NCI-H1930 (cell line): Measurements from ENCODE around the gene ATP8B2.
"Not testable (repeated sequence)": the region's sequence is repeated elsewhere in the genome, so short reads cannot be mapped to it uniquely, and the experiment has no call there.

Experiments used
- DNase-seq, 2 experiments: peaks; one replicate each; lab custom pipeline; 2025; lab: John Stamatoyannopoulos, UW

Gene ATP8B2, protein sequence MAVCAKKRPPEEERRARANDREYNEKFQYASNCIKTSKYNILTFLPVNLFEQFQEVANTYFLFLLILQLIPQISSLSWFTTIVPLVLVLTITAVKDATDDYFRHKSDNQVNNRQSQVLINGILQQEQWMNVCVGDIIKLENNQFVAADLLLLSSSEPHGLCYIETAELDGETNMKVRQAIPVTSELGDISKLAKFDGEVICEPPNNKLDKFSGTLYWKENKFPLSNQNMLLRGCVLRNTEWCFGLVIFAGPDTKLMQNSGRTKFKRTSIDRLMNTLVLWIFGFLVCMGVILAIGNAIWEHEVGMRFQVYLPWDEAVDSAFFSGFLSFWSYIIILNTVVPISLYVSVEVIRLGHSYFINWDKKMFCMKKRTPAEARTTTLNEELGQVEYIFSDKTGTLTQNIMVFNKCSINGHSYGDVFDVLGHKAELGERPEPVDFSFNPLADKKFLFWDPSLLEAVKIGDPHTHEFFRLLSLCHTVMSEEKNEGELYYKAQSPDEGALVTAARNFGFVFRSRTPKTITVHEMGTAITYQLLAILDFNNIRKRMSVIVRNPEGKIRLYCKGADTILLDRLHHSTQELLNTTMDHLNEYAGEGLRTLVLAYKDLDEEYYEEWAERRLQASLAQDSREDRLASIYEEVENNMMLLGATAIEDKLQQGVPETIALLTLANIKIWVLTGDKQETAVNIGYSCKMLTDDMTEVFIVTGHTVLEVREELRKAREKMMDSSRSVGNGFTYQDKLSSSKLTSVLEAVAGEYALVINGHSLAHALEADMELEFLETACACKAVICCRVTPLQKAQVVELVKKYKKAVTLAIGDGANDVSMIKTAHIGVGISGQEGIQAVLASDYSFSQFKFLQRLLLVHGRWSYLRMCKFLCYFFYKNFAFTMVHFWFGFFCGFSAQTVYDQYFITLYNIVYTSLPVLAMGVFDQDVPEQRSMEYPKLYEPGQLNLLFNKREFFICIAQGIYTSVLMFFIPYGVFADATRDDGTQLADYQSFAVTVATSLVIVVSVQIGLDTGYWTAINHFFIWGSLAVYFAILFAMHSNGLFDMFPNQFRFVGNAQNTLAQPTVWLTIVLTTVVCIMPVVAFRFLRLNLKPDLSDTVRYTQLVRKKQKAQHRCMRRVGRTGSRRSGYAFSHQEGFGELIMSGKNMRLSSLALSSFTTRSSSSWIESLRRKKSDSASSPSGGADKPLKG

GRCh38 chr1:154324669-154325582, at the start of gene ATP8B2:
Gene ATP8B2 (plus strand): TSS chr1:154325525. CDS start chr1:154328142, 2,617 bp downstream.
- peak; percentile 82 for DNase-seq

DNA sequence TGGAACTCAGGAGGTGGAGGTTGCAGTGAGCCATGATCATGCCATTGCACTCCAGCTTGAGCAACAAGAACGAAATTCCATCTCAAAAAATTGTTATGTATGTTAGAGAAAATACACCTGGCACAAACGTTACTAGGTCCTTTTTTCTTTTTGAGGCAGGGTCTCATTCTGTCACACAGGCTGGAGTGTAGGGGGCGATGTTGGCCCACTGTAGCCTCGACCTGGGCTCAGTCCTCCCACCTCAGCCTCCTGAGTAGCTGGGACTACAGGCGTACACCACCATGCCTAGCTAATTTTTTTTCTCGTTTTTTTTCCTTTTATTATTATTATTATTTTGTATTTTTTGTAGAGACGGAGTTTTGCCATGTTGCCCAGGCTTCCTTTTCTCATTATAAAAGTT, 48.5 kb upstream of the ATP8B2 start:
- DNase-seq: no peak

GRCh38 chr1:154287591-154287990, 37.7 kb upstream of the ATP8B2 start:
- not testable (repeated sequence) for DNase-seq

DNA sequence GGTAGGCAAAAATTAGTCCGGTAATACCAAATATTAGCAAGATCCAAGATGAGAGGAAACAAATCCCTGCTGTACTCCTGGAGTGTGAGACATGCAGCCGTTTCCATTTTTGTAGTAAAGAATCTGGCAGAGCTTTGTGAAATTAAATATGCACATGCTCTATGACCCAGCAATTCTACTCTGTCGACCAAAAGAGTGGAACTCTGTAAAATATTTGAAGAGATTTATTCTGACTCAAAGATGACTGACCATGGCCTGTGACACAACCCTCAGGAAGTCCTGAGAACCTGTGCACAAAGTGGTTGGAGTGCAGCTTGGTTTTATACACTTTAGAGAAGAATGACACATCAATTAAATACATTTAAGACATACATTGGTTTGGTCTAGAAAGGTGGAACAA, 36.7 kb upstream of the ATP8B2 start:
- no peak for DNase-seq

- DNase-seq: no peak
These were observed 34.4 kb upstream of the ATP8B2 start for GRCh38 chr1:154290921-154291320.

DNA sequence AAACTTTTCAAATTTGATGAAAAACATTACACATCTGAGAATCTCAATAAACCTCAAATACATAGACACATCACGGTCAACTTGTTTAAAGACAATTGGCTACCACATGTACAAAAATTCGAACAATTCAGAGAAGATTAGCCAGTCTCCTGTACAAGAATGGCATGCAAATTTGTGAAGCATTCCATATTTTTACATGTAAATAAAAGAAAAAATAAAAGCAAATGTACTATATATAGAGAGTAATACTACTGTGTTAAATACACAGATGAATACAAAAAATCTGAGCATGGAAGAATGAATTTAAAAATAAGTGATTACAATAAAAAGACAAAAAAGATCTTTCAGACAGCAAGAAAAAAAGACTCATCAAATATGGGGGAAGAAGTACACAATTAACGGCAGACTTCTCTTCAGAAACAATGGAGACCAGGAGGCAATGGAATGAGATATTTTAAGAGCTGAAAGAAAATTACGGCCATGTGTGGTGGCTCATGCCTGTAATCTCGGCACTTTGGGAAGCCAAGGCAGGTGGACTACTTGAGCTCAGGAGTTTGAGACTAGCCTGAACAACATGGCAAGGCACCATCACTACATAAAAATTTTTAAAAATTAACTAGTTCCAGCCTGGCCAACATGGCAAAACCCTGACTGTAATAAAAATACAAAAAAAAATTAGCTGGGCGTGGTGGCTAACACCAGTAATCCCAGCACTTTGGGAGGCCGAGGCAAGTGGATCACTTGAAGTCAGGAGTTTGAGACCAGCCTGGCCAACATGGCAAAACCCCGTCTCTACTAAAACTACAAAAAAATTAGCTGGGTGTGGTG, 29.7 kb upstream of the ATP8B2 start:
- DNase-seq: no peak

DNA sequence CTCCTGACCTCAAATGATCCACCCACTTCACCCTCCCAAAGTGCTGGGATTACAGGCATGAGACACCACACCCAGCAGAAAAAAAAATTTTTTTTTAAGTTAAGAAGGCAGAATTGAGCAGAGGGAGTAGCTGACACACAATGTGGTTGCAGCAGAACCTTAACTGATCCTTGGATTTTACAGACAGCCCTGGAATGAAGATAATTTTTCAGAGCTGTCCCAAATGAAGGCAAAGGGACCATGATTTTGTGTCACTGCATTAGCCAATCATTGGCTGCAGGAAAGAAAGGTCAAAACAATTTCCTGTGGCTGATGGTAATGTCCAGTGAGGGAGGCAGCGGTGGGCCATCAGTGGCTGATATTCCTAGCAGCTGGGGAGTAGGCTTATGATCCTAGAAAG, 23.7 kb upstream of the ATP8B2 start:
- no peak for DNase-seq

DNA sequence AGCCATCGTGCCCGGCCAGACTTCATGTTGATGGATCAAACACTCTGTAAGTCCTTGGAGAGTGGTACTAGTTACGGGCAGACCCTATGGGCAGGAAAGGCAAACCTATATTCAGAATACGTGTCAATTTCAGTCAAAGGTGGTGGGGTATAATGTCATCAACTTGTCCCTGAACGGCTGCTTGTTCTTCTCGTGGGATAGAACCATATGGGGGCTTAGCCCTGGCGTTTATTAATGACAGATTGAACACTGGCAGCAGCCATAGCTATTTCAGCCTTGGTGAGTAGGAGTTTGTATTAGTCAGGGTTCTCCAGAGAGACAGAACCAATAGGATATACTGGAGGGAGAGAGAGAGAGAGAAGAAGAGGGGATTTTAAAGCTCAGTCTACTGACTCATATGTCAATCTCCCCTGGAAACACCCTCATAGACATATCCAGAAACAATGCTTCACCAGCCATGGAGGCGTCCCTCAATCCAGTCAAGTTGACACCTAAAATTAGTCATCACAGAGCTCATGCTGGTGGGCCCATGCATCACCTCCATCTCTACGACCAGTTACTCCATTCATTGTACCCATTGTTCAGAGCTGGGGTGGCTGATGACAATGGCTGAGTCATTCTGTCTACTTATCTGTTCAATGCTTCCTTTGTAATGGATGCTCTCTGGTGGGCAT, 20.5 kb upstream of the ATP8B2 start:
- no peak for DNase-seq

- DNase-seq: no peak
These were observed 19.2 kb upstream of the ATP8B2 start for GRCh38 chr1:154306151-154306550.

DNA sequence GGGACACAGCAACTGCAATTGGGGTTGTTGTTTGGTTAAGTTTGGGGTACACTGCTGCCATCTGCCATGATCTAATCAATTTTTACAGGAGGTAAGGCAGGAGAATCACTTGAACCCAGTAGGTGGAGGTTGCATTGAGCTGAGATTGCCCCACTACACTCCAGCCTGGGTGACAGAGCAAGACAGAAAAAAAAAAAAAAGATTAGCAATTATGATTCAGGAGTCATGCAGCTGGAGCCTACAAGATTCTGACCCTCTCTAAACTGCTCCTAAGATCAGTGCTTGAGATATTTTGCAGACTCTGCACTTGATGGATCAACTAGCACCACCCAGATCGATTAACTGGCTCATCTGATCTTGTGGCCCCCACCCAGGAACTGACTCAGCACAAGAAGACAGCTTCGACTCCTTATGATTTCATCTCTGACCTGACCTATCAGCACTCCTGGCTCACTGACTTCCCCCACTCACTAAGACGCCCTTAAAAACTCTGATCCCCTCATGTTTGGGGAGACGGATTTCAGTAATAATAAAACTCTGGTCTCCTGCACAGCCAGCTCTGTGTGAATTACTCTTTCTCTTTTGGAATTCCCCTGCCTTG, 17.6 kb upstream of the ATP8B2 start:
- DNase-seq: not testable (repeated sequence)

- DNase-seq: not testable (repeated sequence)
These were observed 16.2 kb upstream of the ATP8B2 start for GRCh38 chr1:154309136-154309535.

- DNase-seq: not testable (repeated sequence)
These were observed 12.9 kb upstream of the ATP8B2 start for GRCh38 chr1:154312229-154313065.

- DNase-seq: no peak
These were observed 12.3 kb upstream of the ATP8B2 start for GRCh38 chr1:154313066-154313356.

GRCh38 chr1:154314226-154314625, 11.1 kb upstream of the ATP8B2 start:
- DNase-seq: not testable (repeated sequence)

GRCh38 chr1:154316704-154317103, 8.6 kb upstream of the ATP8B2 start:
- DNase-seq: no peak

GRCh38 chr1:154318386-154318785, 6.9 kb upstream of the ATP8B2 start:
- no peak for DNase-seq

- DNase-seq: no peak
These were observed 4.3 kb upstream of the ATP8B2 start, which contains the start of gene AQP10 for GRCh38 chr1:154320882-154321608. Gene AQP10 (plus strand): TSS chr1:154321093. CDS start chr1:154321156, 63 bp downstream.

GRCh38 chr1:154321609-154321934, 3.8 kb upstream of the ATP8B2 start:
- DNase-seq: not testable (repeated sequence)
